PFSK-1 (cell line): ENCODE results near the gene STK25.
A peak's percentile ranks its signal among the peaks of the same experiment; 100 is the strongest.

Experiments
- FOXP2 ChIP-seq: optimal IDR thresholded peaks from 2 replicates; pipeline ENCODE3; 2011; ENCODE audit warnings: borderline replicate concordance, control low read depth, inconsistent platforms; ENCODE audit not compliant: insufficient read depth; ENCODE audit errors: extremely low read length, extremely low read depth
- POLR2AphosphoS5 ChIP-seq: IDR thresholded peaks from 2 replicates; pipeline ENCODE4 v1.6.1; 2012; ENCODE audit warnings: low read depth, mild to moderate bottlenecking, control low read depth, low read length, moderate library complexity
- SIN3A ChIP-seq: IDR thresholded peaks from 2 replicates; pipeline ENCODE4 v1.6.1; 2012; ENCODE audit warnings: mild to moderate bottlenecking, low read length, moderate library complexity, borderline replicate concordance; ENCODE audit not compliant: insufficient read depth
- TAF1 ChIP-seq: IDR thresholded peaks from 2 replicates; pipeline ENCODE4 v1.6.1; 2012; ENCODE audit warnings: low read length, control low read depth, borderline replicate concordance; ENCODE audit not compliant: insufficient read depth
- TF ChIP-seq, protein P1 (sequence below), 2 experiments: IDR thresholded peaks; 2 replicates each; pipeline versions ENCODE4 v1.6.1 to v1.8.0; 2011 to 2012; ENCODE audit warnings: low read depth in 2 of 2, low read length in 2 of 2, control low read depth in 1 of 2, inconsistent platforms in 1 of 2, mild to moderate bottlenecking in 1 of 2, moderate library complexity in 1 of 2; ENCODE audit not compliant: insufficient read depth in 1 of 2

STK25 gene

DNA sequence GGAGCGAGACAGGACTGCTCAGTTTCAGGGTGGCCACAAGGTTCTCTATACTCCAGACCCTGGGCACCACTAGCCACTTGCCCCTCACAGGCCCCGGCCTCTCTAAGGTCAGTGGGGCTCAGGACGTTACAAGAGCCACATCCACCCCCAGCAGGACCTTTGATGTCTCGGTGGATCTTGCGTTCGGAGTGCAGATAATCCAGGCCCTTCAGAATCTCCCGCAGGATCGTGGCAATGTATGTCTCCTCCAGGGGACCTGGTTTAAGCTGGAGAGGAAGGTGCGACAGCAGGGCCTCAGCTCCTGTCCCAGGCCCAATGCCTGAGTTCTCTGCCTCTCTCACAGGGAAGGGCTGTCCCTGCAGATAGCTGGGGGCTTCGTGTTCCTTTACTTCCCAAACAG is 8.4 kb downstream of the STK25 start:
- TF ChIP-seq POLR2AphosphoS5 (no peak), TAF1 (no peak), SIN3A (no peak), FOXP2 (no peak)
- TF ChIP-seq, protein P1, sequence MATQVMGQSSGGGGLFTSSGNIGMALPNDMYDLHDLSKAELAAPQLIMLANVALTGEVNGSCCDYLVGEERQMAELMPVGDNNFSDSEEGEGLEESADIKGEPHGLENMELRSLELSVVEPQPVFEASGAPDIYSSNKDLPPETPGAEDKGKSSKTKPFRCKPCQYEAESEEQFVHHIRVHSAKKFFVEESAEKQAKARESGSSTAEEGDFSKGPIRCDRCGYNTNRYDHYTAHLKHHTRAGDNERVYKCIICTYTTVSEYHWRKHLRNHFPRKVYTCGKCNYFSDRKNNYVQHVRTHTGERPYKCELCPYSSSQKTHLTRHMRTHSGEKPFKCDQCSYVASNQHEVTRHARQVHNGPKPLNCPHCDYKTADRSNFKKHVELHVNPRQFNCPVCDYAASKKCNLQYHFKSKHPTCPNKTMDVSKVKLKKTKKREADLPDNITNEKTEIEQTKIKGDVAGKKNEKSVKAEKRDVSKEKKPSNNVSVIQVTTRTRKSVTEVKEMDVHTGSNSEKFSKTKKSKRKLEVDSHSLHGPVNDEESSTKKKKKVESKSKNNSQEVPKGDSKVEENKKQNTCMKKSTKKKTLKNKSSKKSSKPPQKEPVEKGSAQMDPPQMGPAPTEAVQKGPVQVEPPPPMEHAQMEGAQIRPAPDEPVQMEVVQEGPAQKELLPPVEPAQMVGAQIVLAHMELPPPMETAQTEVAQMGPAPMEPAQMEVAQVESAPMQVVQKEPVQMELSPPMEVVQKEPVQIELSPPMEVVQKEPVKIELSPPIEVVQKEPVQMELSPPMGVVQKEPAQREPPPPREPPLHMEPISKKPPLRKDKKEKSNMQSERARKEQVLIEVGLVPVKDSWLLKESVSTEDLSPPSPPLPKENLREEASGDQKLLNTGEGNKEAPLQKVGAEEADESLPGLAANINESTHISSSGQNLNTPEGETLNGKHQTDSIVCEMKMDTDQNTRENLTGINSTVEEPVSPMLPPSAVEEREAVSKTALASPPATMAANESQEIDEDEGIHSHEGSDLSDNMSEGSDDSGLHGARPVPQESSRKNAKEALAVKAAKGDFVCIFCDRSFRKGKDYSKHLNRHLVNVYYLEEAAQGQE (IDR thresholded peaks at IDR 0.05; ENCODE audit: insufficient read depth in 1 of 2, low read depth in 2 of 2, low read length in 2 of 2): no peak

DNA sequence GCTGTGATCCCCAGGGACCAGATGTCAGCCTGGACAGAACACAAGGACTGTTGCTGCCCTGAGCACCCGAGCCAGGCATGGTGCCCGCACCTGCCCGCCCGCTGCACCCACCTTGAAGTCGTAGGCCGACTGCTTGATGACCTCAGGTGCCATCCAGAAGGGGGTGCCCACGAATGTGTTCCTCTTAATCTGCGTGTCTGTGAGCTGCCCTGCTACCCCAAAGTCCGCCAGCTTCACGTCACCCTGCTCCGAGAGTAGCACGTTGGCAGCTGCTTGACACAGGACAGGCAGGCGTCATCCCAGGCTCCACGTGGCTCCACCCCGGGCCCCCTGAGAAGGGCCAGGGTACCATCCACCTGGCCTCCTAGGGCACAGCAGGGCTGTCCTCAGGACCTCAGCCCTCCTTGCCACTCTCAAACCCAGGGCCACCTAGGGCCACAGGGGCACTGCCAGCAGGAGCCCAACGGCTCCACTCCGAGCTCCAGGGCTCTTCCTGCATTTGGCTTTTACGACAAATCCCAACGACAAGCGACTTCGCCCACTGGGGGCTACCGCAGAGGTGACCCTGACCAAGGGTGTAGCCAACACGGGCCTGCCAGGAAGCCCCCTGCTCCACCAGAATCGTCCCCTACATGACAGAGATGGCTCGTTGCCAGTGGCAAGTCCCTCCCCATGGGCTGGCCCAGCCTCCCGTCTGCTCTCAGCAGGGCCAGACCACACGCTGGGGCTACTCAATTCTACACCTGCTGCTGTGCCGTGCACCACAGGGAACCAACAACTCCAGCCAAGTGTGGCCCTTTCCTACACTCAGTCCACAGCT is 9.0 kb downstream of the STK25 start:
- TF ChIP-seq TAF1 (no peak), SIN3A (no peak)
- TF ChIP-seq, protein P1 (IDR thresholded peaks at IDR 0.05; ENCODE audit: insufficient read depth in 1 of 2, low read depth in 2 of 2, low read length in 2 of 2): no peak

DNA sequence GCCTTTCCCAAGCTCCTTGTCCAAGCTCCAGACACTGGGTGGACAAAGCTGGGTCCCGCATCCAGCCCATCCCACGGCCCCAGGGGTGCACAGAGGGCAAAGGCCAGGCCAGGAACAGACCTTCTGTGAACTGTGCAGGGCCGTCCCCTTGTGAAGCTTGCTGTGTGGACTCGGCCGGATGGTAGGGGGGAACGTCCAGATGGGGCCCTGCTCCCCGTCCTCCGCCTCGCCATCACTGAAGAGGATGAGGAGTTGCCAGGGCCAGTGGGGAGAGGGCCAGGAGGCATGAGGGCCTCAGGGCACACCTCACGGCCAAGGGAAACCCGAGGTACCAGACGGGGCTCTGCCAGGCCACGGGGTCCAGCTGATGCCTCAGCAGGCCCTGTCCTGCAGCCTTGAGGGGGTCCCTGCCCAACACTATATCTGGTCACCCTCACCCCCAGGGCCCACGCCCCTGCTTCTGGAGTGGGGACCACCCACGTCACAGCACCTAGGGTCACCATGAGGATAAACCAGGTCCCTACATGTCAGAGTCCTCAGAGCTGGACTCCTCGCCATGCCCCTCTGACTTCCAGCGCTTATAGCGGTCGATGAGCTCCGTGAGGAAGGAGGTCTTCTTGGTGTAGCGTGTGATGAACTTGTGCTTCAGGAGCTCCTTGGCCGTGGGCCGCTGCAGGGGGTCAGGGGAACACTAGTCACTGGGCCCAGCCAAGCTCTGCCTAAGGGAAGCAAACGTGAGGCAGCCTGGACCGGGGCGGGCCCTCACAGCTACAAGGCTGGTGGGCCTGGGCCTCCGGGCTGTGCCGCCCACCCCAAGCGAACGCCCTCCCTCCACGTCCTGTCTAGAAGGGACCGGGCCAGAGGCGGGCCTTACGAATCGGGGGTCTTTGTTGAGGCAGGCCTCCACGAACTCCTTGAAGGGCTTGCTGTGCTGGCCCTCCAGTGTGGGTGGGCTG is 10.0 kb downstream of the STK25 start:
- TF ChIP-seq POLR2AphosphoS5: no peak
- TF ChIP-seq FOXP2: no peak
- no peak for TF ChIP-seq SIN3A

DNA sequence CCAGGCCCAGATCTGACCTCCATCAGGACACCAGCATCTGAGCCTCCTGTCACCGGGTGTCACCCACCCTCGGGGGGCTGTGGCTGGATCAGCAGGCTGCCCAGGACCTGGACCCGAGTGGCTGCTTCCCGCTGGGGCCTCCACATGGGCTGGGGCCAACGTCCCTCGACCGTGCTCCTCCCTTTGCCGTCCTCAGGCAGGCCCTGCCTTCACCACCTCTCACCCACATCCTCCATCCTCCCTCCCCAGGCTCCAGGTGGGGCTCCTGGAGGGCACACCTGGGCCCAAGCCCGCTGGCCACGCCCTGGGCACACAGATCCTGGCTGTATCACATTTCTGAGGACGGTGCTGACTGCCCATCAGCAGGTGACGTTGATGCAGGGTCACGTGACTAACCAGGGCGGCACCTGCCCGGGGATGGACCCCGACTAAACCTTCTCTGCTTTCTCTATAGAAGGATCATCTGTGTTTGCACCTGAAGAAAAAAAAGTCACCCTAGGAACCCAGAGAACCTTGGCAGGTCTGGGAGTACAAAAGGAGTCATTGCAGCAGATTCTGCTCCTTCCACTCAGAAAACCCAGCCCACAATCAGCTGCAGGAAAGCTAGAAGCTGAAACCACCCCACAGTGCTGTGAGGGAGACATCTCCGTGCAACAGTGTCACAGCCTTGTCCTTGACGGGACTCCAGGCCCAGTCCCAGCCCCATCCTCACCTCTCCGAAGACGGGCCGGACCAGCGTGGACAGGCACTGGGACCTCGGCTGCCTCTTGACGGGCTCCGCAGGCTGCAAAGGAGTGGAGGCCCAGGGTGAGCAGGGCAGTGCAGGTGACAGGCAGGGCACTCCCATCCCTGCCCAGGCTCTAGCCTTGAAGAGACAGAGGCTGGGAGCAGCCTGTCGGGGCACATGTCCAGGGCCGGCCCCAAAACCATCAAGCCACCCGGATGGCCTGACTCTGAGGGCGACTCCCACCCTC is 11.2 kb downstream of the STK25 start:
- TF ChIP-seq TAF1: no peak
- TF ChIP-seq, protein P1 (IDR thresholded peaks at IDR 0.05; ENCODE audit: insufficient read depth in 1 of 2, low read depth in 2 of 2, low read length in 2 of 2): no peak
- TF ChIP-seq POLR2AphosphoS5: peak; percentile 4; the same call in 1 of the 2 replicates
- no peak for TF ChIP-seq SIN3A
- no peak for TF ChIP-seq FOXP2
